LNCAP (cell line): ENCODE data around the gene UCN2.

Experiments used
- CTCF ChIP-seq: fragments of 450-650 bp; IDR thresholded peaks from 2 replicates; pipeline ENCODE4 v1.5.1; 2017; ENCODE audit warnings: mild to moderate bottlenecking

The UCN2 gene

GRCh38 chr3:48599509-48600285 is 36.1 kb upstream of the UCN2 start:
- no peak for TF ChIP-seq CTCF

- no peak for TF ChIP-seq CTCF
Observed at GRCh38 chr3:48599077-48599501, 35.5 kb upstream of the UCN2 start.

- TF ChIP-seq CTCF, result no peak
Observed at GRCh38 chr3:48598323-48599076, 34.9 kb upstream of the UCN2 start.

- no peak for TF ChIP-seq CTCF
Observed at GRCh38 chr3:48597408-48597800, 33.8 kb upstream of the UCN2 start.

GRCh38 chr3:48596676-48597407 is 33.3 kb upstream of the UCN2 start:
- TF ChIP-seq CTCF, result no peak

DNA sequence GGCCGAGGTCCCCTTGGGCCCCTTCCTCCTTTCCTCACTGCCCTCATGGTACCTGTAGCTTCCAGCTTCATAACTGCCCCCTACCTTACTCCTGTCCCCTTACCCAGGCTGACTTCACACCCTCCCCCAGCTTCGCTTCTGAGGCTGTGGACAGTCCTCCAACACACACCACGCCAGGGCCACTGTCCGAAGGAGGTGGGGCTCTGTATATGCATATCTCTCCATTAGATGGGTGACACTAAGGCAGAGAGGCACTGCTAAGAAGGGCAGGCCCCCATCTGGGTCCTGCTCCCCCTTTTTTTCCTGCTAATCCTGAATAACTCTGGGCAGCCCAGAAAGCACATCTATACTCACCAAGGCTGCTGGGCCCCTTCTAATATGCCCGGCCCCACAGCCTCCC is 32.6 kb upstream of the UCN2 start:
- no peak for TF ChIP-seq CTCF

GRCh38 chr3:48595526-48596121 is 32.0 kb upstream of the UCN2 start:
- no peak for TF ChIP-seq CTCF
